ENCODE results near the gene B4GALT6. TPM values are rescaled to one million over a fixed set of nuclear protein-coding genes. Genes with fewer than 3 reads are reported as not detected.

B4GALT6 gene
- total RNA-seq, 2 experiments from 2014 or later = 2.7 to 3.6 TPM

DNA sequence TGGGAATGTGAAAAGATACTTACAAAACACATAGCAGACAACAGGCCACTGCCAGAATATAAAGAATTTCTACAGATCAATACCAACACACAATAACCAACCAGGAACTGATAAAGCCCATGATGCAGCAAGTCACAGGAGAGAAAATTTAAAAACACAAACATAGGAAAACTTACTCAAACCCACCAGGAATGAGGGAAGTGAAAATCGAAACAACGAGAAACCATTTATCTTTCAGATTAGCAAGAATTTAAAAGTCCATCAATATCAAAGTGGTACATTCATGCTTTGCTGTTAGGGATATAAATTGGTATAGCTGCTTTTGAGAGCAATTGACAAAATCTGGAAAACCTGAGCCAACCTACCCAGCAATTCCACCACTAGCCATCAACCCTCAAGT, 27.6 kb downstream of the B4GALT6 start:
- Mint-ChIP-seq H3K27me3 (ENCODE audit: low read depth) (peaks cover 18% of the 10 kb centered on the region), H3K9me3 (no peaks in the 10 kb centered on the region), H3K4me3 (no peak overlapping the region), H3K36me3 (ENCODE audit: low read depth) (no peaks in the 10 kb centered on the region), H3K4me1 (ENCODE audit: low read depth) (peaks cover 22% of the 10 kb centered on the region), H3K27ac (no peak overlapping the region)
- CTCF ChIA-PET = no interaction called here
- no peak for DNase-seq
- intact Hi-C loops (cut with micrococcal nuclease) = no loop called here

DNA sequence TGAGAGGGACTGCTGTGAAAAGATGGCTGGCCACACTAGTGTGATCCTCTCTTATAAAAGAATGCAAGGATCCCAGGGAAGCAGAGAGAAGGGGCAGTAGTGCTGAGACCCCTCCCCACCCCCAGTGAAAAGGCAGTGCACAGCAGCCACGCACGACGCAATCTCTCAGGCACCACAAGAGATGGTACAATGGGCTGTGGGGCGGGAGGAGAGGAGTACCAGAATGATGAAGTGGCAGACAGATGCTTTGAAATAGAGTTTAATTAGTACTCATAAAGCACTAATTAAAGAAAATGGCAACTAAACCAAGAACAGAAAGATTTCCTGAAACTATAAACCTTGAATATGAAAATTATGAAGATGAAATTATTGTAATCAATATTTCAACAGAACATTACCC, 29.0 kb downstream of the B4GALT6 start:
- Mint-ChIP-seq H3K9me3 (no peaks in the 10 kb centered on the region), H3K4me3 (no peak overlapping the region), H3K36me3 (ENCODE audit: low read depth) (no peaks in the 10 kb centered on the region), H3K27me3 (ENCODE audit: low read depth) (peaks cover 24% of the 10 kb centered on the region), H3K4me1 (ENCODE audit: low read depth) (peaks cover 22% of the 10 kb centered on the region), H3K27ac (no peak overlapping the region)
- CTCF ChIA-PET = no interaction called here
- intact Hi-C loops (cut with micrococcal nuclease) = no loop called here
- DNase-seq = no peak

DNA sequence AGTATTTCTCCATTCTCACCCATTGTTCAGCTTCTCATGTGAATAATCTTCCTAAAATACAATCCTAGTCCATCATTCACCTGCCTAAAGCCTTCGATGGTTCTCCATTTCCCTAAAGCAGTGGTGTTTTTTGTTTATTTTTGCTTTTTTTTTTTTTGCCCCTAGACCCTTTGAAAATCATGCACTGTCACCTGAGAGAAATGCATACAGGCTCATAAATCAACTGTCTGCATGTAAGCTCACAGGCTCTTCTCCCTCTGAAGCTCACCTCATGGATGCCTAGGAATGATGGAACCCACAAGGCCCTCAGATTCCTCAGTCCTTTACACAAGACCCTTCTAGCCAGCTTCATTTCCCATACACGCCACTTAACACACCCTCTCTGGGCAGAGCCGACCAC, 31.5 kb downstream of the B4GALT6 start:
- no peak for DNase-seq
- Mint-ChIP-seq H3K27ac (no peak overlapping the region), H3K9me3 (no peaks in the 10 kb centered on the region), H3K4me1 (ENCODE audit: low read depth) (peaks cover 2% of the 10 kb centered on the region), H3K36me3 (ENCODE audit: low read depth) (no peaks in the 10 kb centered on the region), H3K4me3 (no peak overlapping the region), H3K27me3 (ENCODE audit: low read depth) (peaks cover 26% of the 10 kb centered on the region)
- intact Hi-C loops (cut with micrococcal nuclease) = no loop called here
- CTCF ChIA-PET = interaction anchor here (0.6 kb wide), 1 partner anchor 67 kb away, joined by 3 read pairs; no protein-coding TSS in a partner anchor

DNA sequence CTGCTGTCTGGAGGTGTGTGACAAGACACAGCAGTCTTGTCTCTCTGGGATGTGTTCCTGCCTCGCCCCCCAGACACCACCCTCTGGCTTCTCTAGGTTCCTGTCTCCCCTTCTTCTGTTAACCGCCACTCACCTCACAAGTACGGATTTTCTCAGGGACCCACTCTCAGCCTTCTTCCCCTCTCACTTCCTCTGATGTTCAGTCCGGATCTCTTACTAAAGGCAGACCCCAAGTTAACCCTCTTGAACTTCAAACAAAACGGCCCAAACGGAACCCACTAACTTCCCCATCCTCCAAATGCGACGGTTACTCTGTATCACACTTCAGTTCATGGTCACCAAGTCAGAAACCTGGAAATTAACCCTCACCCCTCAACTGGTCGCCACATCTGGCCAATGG, 32.0 kb downstream of the B4GALT6 start:
- Mint-ChIP-seq H3K9me3 (no peaks in the 10 kb centered on the region), H3K4me3 (no peak overlapping the region), H3K4me1 (ENCODE audit: low read depth) (no peaks in the 10 kb centered on the region), H3K27ac (no peak overlapping the region), H3K36me3 (ENCODE audit: low read depth) (no peaks in the 10 kb centered on the region), H3K27me3 (ENCODE audit: low read depth) (peaks cover 26% of the 10 kb centered on the region)
- DNase-seq = no peak
- CTCF ChIA-PET = no interaction called here
- intact Hi-C loops (cut with micrococcal nuclease) = no loop called here

DNA sequence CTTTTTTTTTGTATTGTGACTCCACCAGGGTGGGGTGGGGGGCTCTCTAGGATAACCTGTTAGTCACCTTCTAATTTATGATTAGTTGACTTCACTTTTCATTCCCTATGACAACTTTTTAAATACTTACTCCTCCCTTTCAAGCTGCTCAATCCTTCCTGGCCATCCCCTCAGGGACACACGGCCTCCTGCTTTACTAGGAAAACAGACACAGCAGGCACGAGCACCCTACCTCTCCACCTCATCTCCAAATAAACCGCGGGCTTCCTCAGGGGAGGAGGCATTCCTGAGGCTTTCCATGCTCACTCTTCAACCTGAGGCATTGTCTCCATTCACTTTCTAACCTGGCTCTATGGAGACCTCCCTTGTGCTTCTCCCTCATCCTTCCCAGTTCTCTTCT, 33.0 kb downstream of the B4GALT6 start:
- Mint-ChIP-seq H3K27ac (no peak overlapping the region), H3K4me1 (ENCODE audit: low read depth) (peaks cover 5% of the 10 kb centered on the region), H3K36me3 (ENCODE audit: low read depth) (no peaks in the 10 kb centered on the region), H3K4me3 (no peak overlapping the region), H3K27me3 (ENCODE audit: low read depth) (peaks cover 26% of the 10 kb centered on the region), H3K9me3 (no peaks in the 10 kb centered on the region)
- no peak for DNase-seq
- intact Hi-C loops (cut with micrococcal nuclease) = no loop called here
- CTCF ChIA-PET = no interaction called here

DNA sequence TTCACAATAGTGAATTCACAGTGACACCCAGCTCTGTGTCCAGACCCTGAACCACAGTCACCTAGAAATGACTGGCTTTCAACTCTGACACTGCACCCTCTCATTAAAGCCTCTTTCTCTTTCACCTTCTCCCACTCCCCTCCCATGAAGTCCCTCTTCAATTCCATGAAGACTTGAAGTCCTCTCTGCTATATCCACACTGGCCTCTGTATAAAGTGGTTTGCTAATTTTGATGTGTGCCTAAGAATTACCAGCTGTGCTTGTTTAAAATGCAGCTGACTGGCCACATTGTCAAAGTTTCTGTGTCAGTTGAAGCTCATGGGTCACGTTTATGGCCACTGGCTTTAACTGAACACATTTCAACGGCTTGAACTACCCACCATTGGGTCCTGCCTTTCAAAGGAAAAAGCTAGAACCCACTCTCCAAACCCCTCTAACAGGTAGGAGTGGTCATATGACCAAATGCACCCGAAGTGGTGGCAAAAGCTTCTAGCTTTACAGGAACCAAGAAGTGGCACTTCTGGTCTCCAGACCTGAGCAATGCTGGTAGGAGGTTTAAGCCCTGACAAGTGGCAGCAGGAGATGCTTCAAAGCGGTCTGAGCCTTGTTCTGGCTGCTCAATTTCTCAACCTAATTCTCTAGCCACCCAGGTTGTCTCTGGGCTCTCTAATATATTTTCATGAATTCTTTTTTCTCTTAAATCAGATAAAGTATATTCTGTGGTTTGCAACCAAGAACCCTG, 34.2 kb downstream of the B4GALT6 start:
- Mint-ChIP-seq H3K27ac (no peak overlapping the region), H3K9me3 (no peaks in the 10 kb centered on the region), H3K27me3 (ENCODE audit: low read depth) (peaks cover 26% of the 10 kb centered on the region), H3K4me1 (ENCODE audit: low read depth) (peaks cover 11% of the 10 kb centered on the region), H3K36me3 (ENCODE audit: low read depth) (no peaks in the 10 kb centered on the region), H3K4me3 (no peak overlapping the region)
- CTCF ChIA-PET = no interaction called here
- no peak for DNase-seq
- intact Hi-C loops (cut with micrococcal nuclease) = loop anchor here (2.0 kb wide), 1 partner anchor 35 kb away; the partner anchor contains the start of gene B4GALT6

DNA sequence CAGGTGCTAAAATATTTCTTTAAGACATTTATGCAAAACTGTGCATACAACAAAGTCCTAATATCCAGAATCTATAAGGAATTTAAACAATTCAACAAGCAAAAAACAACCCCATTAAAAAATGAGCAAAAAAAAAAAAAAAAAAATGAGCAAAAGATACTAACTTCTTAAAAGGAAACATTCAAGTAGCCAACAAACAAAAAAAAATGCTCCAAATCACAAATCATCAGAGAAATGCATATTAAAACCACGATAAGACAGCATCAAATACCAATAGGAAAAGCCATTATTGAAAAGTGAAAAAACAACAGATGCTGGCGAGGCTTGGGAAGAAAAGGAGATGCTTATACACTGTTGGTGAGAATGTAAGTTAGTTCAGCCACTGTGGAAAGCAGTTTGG, 34.9 kb downstream of the B4GALT6 start:
- Mint-ChIP-seq H3K27ac (no peak overlapping the region), H3K4me3 (no peak overlapping the region), H3K36me3 (ENCODE audit: low read depth) (no peaks in the 10 kb centered on the region), H3K27me3 (ENCODE audit: low read depth) (peaks cover 26% of the 10 kb centered on the region), H3K9me3 (no peaks in the 10 kb centered on the region), H3K4me1 (ENCODE audit: low read depth) (peaks cover 11% of the 10 kb centered on the region)
- intact Hi-C loops (cut with micrococcal nuclease) = loop anchor here (2.0 kb wide), 1 partner anchor 35 kb away; the partner anchor contains the start of gene B4GALT6
- CTCF ChIA-PET = no interaction called here
- DNase-seq = no peak

DNA sequence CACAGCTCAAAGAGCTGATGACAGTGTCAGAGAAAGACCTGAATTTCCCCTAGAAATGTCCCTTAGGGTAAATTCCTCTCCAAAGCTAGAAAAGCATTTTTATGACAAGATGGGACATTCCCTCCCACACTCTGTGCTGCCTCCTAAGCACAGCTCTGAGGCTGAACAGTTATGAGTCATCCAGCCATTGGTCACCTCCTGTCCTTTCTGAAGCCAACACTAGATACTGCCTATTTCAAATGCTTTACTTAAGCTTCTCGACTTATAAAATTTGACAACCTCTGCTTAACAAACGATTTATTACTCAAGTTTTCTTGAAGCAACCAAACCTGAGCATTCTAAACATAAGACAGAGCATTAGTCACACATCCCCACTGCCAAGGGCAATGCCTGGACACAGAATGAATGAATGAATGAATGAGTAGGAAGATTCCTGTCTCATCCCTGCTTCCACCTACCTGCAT, 35.4 kb downstream of the B4GALT6 start:
- no peak overlapping the region for H3K4me3 Mint-ChIP-seq
- H3K27me3 Mint-ChIP-seq (ENCODE audit: low read depth) = peaks cover 26% of the 10 kb centered on the region
- H3K36me3 Mint-ChIP-seq (ENCODE audit: low read depth) = no peaks in the 10 kb centered on the region
- peaks cover 11% of the 10 kb centered on the region for H3K4me1 Mint-ChIP-seq (ENCODE audit: low read depth)
- no peaks in the 10 kb centered on the region for H3K9me3 Mint-ChIP-seq
- no peak overlapping the region for H3K27ac Mint-ChIP-seq
- intact Hi-C loops (cut with micrococcal nuclease) = loop anchor here (2.0 kb wide), 1 partner anchor 36 kb away; the partner anchor contains the start of gene B4GALT6
- DNase-seq = peak; percentile 30
- CTCF ChIA-PET = no interaction called here

DNA sequence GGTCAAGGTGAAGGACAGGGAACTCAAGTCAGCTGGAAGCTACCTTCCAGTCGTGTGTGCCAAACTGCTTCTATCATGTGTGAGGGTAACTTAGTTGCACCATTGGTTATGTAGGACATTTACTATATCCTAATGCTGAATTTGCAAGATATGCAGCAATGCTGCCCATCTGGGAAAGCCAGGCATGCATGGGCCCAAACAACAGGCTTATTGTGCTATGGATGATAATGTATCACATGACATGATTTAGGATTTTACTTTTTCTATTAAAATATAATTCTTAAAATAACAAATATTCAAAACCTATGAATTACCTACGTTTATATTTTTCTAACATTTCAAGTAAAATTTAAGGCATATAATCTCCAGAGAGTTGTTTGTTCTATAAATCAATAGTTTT, 35.9 kb downstream of the B4GALT6 start:
- H3K4me1 Mint-ChIP-seq (ENCODE audit: low read depth) = peaks cover 11% of the 10 kb centered on the region
- no peak overlapping the region for H3K4me3 Mint-ChIP-seq
- no peak overlapping the region for H3K27ac Mint-ChIP-seq
- peaks cover 22% of the 10 kb centered on the region for H3K27me3 Mint-ChIP-seq (ENCODE audit: low read depth)
- DNase-seq = no peak
- no peaks in the 10 kb centered on the region for H3K36me3 Mint-ChIP-seq (ENCODE audit: low read depth)
- intact Hi-C loops (cut with micrococcal nuclease) = loop anchor here (2.0 kb wide), 1 partner anchor 36 kb away; the partner anchor contains the start of gene B4GALT6
- H3K9me3 Mint-ChIP-seq = no peaks in the 10 kb centered on the region
- CTCF ChIA-PET = no interaction called here

DNA sequence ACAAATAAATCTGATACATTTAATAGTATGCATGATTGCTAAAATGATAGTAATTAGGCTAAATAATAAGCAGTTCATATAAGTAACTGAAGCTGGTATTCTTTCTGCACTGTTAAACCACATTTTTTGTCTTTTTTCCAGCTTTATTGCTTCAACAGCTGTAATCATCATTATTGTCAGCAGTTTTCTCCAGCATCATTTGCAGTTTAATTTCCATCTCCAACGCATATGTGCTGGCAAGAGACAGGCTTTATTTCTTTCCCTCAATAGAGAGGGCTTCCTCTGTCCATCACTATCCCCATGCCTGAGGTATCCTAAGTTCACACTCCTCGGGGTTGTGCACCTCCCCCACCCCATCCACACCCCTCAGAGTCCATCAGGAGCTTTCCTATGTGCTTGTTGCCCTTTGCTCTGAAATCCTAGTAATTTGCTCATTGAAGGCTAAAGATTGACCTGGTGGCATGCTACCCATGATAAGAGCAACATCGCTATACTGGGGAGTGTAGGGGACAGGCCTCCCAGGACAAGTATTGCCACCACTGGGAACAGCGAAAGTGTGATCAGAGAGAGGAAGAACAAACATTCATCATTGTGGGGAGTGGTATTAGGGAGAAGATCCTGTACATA, 37.1 kb downstream of the B4GALT6 start:
- intact Hi-C loops (cut with micrococcal nuclease) = no loop called here
- no peak for DNase-seq
- H3K4me3 Mint-ChIP-seq = no peak overlapping the region
- no peak overlapping the region for H3K27ac Mint-ChIP-seq
- CTCF ChIA-PET = interaction anchor here (0.9 to 1.2 kb wide), 3 partner anchors 11 to 68 kb away, joined by 3 to 6 read pairs (median 3); no protein-coding TSS in a partner anchor
- no peaks in the 10 kb centered on the region for H3K36me3 Mint-ChIP-seq (ENCODE audit: low read depth)
- H3K27me3 Mint-ChIP-seq (ENCODE audit: low read depth) = peaks cover 12% of the 10 kb centered on the region
- no peaks in the 10 kb centered on the region for H3K9me3 Mint-ChIP-seq
- H3K4me1 Mint-ChIP-seq (ENCODE audit: low read depth) = peaks cover 11% of the 10 kb centered on the region

DNA sequence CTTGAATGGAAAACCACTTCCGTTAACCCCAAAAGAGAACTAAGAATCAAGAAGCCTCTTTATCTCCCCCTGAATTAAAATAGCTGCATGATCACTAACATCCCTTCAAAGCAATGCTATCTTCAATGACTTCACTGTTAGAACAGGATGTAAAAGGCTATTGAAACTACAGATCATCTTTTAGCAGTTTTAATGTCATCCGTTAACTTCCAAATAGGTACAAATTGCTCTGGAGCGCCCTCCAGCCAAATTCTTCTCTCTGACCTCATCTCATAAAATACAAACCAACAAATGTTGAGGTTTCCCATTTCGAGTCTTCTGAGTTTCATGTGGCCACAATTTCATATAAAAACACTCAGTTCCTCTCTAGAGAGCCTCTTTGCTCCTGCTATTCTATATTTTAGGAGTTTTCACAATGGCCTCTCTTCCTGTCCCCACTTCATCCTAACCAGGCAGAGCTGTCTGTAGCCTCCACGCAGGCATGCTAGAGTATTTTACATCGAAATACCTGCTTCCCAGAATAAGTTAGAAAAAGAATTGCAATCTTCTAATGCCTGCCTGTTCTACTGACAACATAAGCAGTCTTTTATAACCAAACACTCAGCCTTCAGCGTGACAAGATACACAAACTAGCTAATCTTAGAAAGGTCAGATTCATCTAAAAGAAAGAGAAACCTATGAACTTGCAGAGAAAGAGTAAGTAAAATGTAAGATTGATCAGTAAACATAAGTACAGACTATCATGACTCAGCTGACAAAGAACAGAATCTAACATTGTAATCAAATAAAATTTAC, 37.9 kb downstream of the B4GALT6 start:
- Mint-ChIP-seq H3K36me3 (ENCODE audit: low read depth) (no peaks in the 10 kb centered on the region), H3K27me3 (ENCODE audit: low read depth) (peaks cover 7% of the 10 kb centered on the region), H3K9me3 (no peaks in the 10 kb centered on the region), H3K4me3 (no peak overlapping the region), H3K4me1 (ENCODE audit: low read depth) (peaks cover 11% of the 10 kb centered on the region), H3K27ac (no peak overlapping the region)
- DNase-seq = peak; percentile 24
- CTCF ChIA-PET = interaction anchor here (0.9 to 1.5 kb wide), 5 partner anchors 12 to 37 kb away, joined by 3 to 6 read pairs (median 5); partner anchors contain the start of gene B4GALT6
- intact Hi-C loops (cut with micrococcal nuclease) = loop anchor here (1.0 kb wide), 1 partner anchor 13 kb away; no protein-coding TSS in a partner anchor

DNA sequence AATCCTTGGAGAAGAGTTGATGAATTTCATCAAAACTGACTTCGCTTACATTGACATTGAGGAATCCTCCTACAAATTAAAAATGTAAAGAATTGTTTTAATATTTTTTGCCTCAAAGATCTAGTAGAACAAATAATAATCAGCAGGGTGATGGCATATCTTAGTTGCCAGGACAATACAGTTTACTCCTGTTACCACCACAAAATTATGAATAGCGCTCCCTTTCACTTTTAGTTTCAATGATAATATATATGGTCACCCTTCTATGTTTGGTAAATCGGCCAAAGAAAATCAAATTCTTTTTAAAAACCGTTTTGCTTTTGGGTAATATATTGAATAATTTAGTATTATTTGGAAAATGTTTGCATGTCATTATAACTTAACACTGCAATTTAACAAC, 39.0 kb downstream of the B4GALT6 start:
- Mint-ChIP-seq H3K9me3 (no peaks in the 10 kb centered on the region), H3K27ac (no peak overlapping the region), H3K27me3 (ENCODE audit: low read depth) (peaks cover 2% of the 10 kb centered on the region), H3K4me3 (no peak overlapping the region), H3K4me1 (ENCODE audit: low read depth) (peaks cover 11% of the 10 kb centered on the region), H3K36me3 (ENCODE audit: low read depth) (no peaks in the 10 kb centered on the region)
- CTCF ChIA-PET = interaction anchor here (0.9 to 1.5 kb wide), 3 partner anchors 14 to 39 kb away, joined by 4 to 5 read pairs (median 5); partner anchors contain the start of gene B4GALT6
- DNase-seq = no peak
- intact Hi-C loops (cut with micrococcal nuclease) = no loop called here

All from activated naive CD4-positive, alpha-beta T cell treated with anti-CD3 and anti-CD28 coated beads for 36 hours (primary cell).